GM23338 (cell line): ENCODE measurements around the gene TSPAN32. TPM values are rescaled to one million over a fixed set of nuclear protein-coding genes. Genes with fewer than 3 reads are reported as not detected.
A peak's percentile ranks its signal among the peaks of the same experiment; 100 is the strongest.

Experiments
- ATAC-seq: fragments of 200-7000 bp; cut with Tn5 transposase; 3 replicates; pipeline ENCODE4 v1.9.1; 2020
- DNase-seq: peaks from one replicate; pipeline ENCODE4 v3.0.0-alpha.2; 2015; ENCODE audit warnings: low spot score
- H2AFZ ChIP-seq: fragments of 200-600 bp; sonication (generic); 2 replicates; pipeline ENCODE4 v1.8.0; 2016; ENCODE audit warnings: antibody characterized with exemption, mild to moderate bottlenecking, moderate library complexity
- H3F3A ChIP-seq: fragments of 200-600 bp; sonication (generic); replicated peaks from 2 replicates; pipeline ENCODE4 v1.8.0; 2017; ENCODE audit warnings: antibody characterized with exemption, mixed run types, low read depth
- H3K27ac ChIP-seq: fragments of 200-600 bp; sonication (generic); 2 replicates; pipeline ENCODE4 v1.6.1; 2016; ENCODE audit warnings: low read depth
- H3K27me3 ChIP-seq: fragments of 200-600 bp; sonication (generic); 2 replicates; pipeline ENCODE4 v1.8.0; 2016; ENCODE audit warnings: mild to moderate bottlenecking, mixed run types, moderate library complexity; ENCODE audit not compliant: insufficient read depth
- H3K36me3 ChIP-seq: fragments of 200-600 bp; sonication (generic); 2 replicates; pipeline ENCODE4 v1.8.0; 2016; ENCODE audit warnings: mild to moderate bottlenecking; ENCODE audit not compliant: insufficient read depth
- H3K4me1 ChIP-seq: fragments of 200-600 bp; sonication (generic); 2 replicates; pipeline ENCODE4 v1.8.0; 2016; ENCODE audit warnings: mild to moderate bottlenecking, moderate library complexity; ENCODE audit not compliant: insufficient read depth
- H3K4me2 ChIP-seq: fragments of 200-600 bp; sonication (generic); 2 replicates; pipeline ENCODE4 v1.7.1; 2017; ENCODE audit warnings: mixed run types
- H3K4me3 ChIP-seq: fragments of 200-600 bp; sonication (generic); 2 replicates; pipeline ENCODE4 v1.6.1; 2016; ENCODE audit warnings: mixed run types
- H3K79me2 ChIP-seq: fragments of 200-600 bp; sonication (generic); replicated peaks from 2 replicates; pipeline ENCODE4 v1.8.0; 2017; ENCODE audit warnings: mild to moderate bottlenecking; ENCODE audit not compliant: insufficient read depth
- H3K9me2 ChIP-seq: fragments of 200-600 bp; sonication (generic); 2 replicates; pipeline ENCODE4 v1.8.0; 2017; ENCODE audit not compliant: insufficient read depth
- H4K20me1 ChIP-seq: fragments of 200-600 bp; sonication (generic); replicated peaks from 2 replicates; pipeline ENCODE4 v1.8.0; 2017; ENCODE audit warnings: mild to moderate bottlenecking; ENCODE audit not compliant: insufficient read depth
- H3K27ac Mint-ChIP-seq: 2 replicates; pipeline ENCODE4 v1.8.0; 2020; ENCODE audit warnings: inconsistent platforms, mild to moderate bottlenecking, moderate library complexity, mixed read lengths
- H3K27me3 Mint-ChIP-seq: 3 replicates; pipeline ENCODE4 v1.8.0; 2022; ENCODE audit warnings: low read depth, mild to moderate bottlenecking, moderate library complexity, mixed read lengths, inconsistent platforms; ENCODE audit not compliant: insufficient read depth, poor library complexity
- H3K36me3 Mint-ChIP-seq: 3 replicates; pipeline ENCODE4 v1.8.0; 2021; ENCODE audit warnings: low read depth, mild to moderate bottlenecking, inconsistent platforms, moderate library complexity, mixed read lengths
- H3K4me1 Mint-ChIP-seq: 3 replicates; pipeline ENCODE4 v1.8.0; 2020; ENCODE audit warnings: mild to moderate bottlenecking, inconsistent platforms, mixed read lengths
- H3K4me3 Mint-ChIP-seq: 3 replicates; pipeline ENCODE4 v1.8.0; 2021; ENCODE audit warnings: moderate library complexity, mild to moderate bottlenecking, inconsistent platforms, mixed read lengths
- H3K9me3 Mint-ChIP-seq: 3 replicates; pipeline ENCODE4 v1.8.0; 2020; ENCODE audit warnings: moderate library complexity, mild to moderate bottlenecking, inconsistent platforms, mixed read lengths
- EZH2 ChIP-seq: fragments of 200-600 bp; sonication (generic); IDR thresholded peaks from one replicate; pipeline ENCODE4 v1.8.0; 2017; ENCODE audit warnings: antibody characterized with exemption, mild to moderate bottlenecking, low read depth; ENCODE audit not compliant: unreplicated experiment
- JUNB ChIP-seq: IDR thresholded peaks from one replicate; pipeline ENCODE4 v1.6.1; 2016; ENCODE audit warnings: antibody characterized with exemption; ENCODE audit not compliant: unreplicated experiment
- NANOG ChIP-seq: IDR thresholded peaks from 2 replicates; pipeline ENCODE4 v1.6.1; 2016; ENCODE audit warnings: antibody characterized with exemption, borderline replicate concordance
- POLR2AphosphoS5 ChIP-seq: IDR thresholded peaks from 2 replicates; pipeline ENCODE4 v1.6.1; 2016; ENCODE audit warnings: antibody characterized with exemption, low read depth
- REST ChIP-seq: IDR thresholded peaks from one replicate; pipeline ENCODE4 v1.6.1; 2018; ENCODE audit warnings: antibody characterized with exemption; ENCODE audit not compliant: unreplicated experiment
- STAT1 ChIP-seq: IDR thresholded peaks from one replicate; pipeline ENCODE4 v1.6.1; 2016; ENCODE audit warnings: antibody characterized with exemption; ENCODE audit not compliant: unreplicated experiment
- ZNF114 ChIP-seq: fragments of 250-450 bp; sonication (Bioruptor Pico); IDR thresholded peaks from 2 replicates; pipeline ENCODE4 v1.5.0; 2020; ENCODE audit warnings: mild to moderate bottlenecking, moderate library complexity
- ZNF331 ChIP-seq: fragments of 250-450 bp; sonication (Bioruptor Pico); IDR thresholded peaks from 2 replicates; pipeline ENCODE4 v1.5.0; 2020; ENCODE audit warnings: low read depth, mild to moderate bottlenecking, moderate library complexity
- polyA plus RNA-seq: library from polyadenylated mRNA; unstranded; fragments of >200 nt; fragmentation: Nextera tagmentation; extraction: Ambion mirVana; gene quantifications from 2 replicates; pipeline ENCODE4 v1.2.1, GENCODE V29; 2016
- total RNA-seq: library from RNA; depleted of rRNA; stranded (reverse); fragments of >200 nt; shearing (Covaris generic); gene quantifications from 2 replicates; pipeline ENCODE4 v1.2.3, GENCODE V29; 2014
- TF ChIP-seq, protein P1 (sequence below), 2 experiments: fragments of 200-600 bp in 1 of 2; sonication (generic) in 1 of 2; conservative IDR thresholded peaks; 2 replicates each; pipeline versions ENCODE4 v1.5.1 to v1.6.1; 2016 to 2017; ENCODE audit warnings: antibody characterized with exemption in 2 of 2, low read depth in 2 of 2, mild to moderate bottlenecking in 2 of 2, moderate library complexity in 1 of 2
- TF ChIP-seq, protein P2 (sequence below): fragments of 250-450 bp; sonication (Bioruptor Pico); IDR thresholded peaks from 2 replicates; pipeline ENCODE4 v1.5.0; 2020; ENCODE audit warnings: mild to moderate bottlenecking, moderate library complexity

Gene TSPAN32
- total and polyA plus RNA-seq, 2 experiments from 2014 or later: not detected

GRCh38 chr11:2289859-2290258 is 12.0 kb upstream of the TSPAN32 start (continued):
- no peak for TF ChIP-seq REST

DNA sequence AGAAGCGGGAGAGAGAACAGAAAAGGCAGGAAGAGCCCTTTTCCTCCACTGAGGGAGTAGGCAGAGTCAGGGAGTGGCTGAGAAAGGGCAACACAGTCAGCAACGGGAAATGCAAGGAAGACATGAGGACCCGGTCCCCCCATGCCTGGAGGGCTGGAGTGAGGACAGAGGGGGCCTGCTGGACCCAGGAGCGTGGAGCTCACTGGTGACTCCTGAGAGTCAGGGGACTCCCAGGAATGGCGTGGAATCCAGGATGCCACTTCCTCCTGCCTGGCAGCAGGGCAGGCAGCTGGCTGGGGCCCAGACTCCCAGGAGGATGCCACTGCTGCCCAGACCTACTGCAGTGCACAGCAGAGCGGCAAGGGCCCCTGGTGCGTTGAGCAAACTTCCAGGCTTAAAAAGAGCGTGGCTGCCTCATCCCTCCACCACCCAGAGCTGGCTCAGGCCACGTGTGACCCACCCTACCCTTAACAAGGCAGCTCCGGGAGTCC is 11.4 kb upstream of the TSPAN32 start:
- no peaks in the 10 kb centered on the region for H4K20me1 ChIP-seq
- Mint-ChIP-seq H3K27me3 (peaks cover 22% of the 10 kb centered on the region), H3K4me1 (peaks cover 9% of the 10 kb centered on the region), H3K4me3 (no peak overlapping the region), H3K9me3 (no peaks in the 10 kb centered on the region), H3K36me3 (no peaks in the 10 kb centered on the region), H3K27ac (no peak overlapping the region)
- H3K4me2 ChIP-seq: no peak overlapping the region
- no peaks in the 10 kb centered on the region for H3K36me3 ChIP-seq
- ATAC-seq (no peak; the same call in none of the 3 replicates), DNase-seq (no peak)
- no peaks in the 10 kb centered on the region for H3K27me3 ChIP-seq
- H3K9me2 ChIP-seq: no peaks in the 10 kb centered on the region
- H3F3A ChIP-seq: no peaks in the 10 kb centered on the region
- no peaks in the 10 kb centered on the region for H3K4me1 ChIP-seq
- peak overlapping the region; percentile 28; the same call in 1 of the 2 replicates for H2AFZ ChIP-seq
- TF ChIP-seq EZH2 (no peak), ZNF331 (no peak), ZNF114 (CRISPR knock-in tag) (no peak), JUNB (no peak), NANOG (no peak), STAT1 (no peak), POLR2AphosphoS5 (no peak)
- TF ChIP-seq, protein P1, sequence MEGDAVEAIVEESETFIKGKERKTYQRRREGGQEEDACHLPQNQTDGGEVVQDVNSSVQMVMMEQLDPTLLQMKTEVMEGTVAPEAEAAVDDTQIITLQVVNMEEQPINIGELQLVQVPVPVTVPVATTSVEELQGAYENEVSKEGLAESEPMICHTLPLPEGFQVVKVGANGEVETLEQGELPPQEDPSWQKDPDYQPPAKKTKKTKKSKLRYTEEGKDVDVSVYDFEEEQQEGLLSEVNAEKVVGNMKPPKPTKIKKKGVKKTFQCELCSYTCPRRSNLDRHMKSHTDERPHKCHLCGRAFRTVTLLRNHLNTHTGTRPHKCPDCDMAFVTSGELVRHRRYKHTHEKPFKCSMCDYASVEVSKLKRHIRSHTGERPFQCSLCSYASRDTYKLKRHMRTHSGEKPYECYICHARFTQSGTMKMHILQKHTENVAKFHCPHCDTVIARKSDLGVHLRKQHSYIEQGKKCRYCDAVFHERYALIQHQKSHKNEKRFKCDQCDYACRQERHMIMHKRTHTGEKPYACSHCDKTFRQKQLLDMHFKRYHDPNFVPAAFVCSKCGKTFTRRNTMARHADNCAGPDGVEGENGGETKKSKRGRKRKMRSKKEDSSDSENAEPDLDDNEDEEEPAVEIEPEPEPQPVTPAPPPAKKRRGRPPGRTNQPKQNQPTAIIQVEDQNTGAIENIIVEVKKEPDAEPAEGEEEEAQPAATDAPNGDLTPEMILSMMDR (conservative IDR thresholded peaks at IDR 0.05; ENCODE audit: low read depth in 2 of 2): no peak
- TF ChIP-seq, protein P2, sequence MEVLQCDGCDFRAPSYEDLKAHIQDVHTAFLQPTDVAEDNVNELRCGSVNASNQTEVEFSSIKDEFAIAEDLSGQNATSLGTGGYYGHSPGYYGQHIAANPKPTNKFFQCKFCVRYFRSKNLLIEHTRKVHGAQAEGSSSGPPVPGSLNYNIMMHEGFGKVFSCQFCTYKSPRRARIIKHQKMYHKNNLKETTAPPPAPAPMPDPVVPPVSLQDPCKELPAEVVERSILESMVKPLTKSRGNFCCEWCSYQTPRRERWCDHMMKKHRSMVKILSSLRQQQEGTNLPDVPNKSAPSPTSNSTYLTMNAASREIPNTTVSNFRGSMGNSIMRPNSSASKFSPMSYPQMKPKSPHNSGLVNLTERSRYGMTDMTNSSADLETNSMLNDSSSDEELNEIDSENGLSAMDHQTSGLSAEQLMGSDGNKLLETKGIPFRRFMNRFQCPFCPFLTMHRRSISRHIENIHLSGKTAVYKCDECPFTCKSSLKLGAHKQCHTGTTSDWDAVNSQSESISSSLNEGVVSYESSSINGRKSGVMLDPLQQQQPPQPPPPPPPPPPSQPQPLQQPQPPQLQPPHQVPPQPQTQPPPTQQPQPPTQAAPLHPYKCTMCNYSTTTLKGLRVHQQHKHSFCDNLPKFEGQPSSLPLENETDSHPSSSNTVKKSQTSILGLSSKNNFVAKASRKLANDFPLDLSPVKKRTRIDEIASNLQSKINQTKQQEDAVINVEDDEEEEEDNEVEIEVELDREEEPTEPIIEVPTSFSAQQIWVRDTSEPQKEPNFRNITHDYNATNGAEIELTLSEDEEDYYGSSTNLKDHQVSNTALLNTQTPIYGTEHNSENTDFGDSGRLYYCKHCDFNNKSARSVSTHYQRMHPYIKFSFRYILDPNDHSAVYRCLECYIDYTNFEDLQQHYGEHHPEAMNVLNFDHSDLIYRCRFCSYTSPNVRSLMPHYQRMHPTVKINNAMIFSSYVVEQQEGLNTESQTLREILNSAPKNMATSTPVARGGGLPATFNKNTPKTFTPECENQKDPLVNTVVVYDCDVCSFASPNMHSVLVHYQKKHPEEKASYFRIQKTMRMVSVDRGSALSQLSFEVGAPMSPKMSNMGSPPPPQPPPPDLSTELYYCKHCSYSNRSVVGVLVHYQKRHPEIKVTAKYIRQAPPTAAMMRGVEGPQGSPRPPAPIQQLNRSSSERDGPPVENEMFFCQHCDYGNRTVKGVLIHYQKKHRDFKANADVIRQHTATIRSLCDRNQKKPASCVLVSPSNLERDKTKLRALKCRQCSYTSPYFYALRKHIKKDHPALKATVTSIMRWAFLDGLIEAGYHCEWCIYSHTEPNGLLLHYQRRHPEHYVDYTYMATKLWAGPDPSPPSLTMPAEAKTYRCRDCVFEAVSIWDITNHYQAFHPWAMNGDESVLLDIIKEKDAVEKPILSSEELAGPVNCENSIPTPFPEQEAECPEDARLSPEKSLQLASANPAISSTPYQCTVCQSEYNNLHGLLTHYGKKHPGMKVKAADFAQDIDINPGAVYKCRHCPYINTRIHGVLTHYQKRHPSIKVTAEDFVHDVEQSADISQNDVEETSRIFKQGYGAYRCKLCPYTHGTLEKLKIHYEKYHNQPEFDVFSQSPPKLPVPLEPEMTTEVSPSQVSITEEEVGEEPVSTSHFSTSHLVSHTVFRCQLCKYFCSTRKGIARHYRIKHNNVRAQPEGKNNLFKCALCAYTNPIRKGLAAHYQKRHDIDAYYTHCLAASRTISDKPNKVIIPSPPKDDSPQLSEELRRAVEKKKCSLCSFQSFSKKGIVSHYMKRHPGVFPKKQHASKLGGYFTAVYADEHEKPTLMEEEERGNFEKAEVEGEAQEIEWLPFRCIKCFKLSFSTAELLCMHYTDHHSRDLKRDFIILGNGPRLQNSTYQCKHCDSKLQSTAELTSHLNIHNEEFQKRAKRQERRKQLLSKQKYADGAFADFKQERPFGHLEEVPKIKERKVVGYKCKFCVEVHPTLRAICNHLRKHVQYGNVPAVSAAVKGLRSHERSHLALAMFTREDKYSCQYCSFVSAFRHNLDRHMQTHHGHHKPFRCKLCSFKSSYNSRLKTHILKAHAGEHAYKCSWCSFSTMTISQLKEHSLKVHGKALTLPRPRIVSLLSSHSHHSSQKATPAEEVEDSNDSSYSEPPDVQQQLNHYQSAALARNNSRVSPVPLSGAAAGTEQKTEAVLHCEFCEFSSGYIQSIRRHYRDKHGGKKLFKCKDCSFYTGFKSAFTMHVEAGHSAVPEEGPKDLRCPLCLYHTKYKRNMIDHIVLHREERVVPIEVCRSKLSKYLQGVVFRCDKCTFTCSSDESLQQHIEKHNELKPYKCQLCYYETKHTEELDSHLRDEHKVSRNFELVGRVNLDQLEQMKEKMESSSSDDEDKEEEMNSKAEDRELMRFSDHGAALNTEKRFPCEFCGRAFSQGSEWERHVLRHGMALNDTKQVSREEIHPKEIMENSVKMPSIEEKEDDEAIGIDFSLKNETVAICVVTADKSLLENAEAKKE (CRISPR knock-in tag): no peak
- no peaks in the 10 kb centered on the region for H3K79me2 ChIP-seq
- no peak overlapping the region for H3K27ac ChIP-seq
- H3K4me3 ChIP-seq: no peak overlapping the region
